GM23248 (cell line): ENCODE measurements around the gene SYNE2. TPM values are rescaled to one million over a fixed set of nuclear protein-coding genes. Genes with fewer than 3 reads are reported as not detected.

Source experiments
- DNase-seq: peaks from one replicate; pipeline ENCODE4 v3.0.0-alpha.2; 2015
- H2AFZ ChIP-seq: fragments of 200-600 bp; sonication (generic); 2 replicates; pipeline ENCODE4 v1.6.1; 2016; ENCODE audit warnings: antibody characterized with exemption
- H3F3A ChIP-seq: fragments of 200-600 bp; sonication (generic); 2 replicates; pipeline ENCODE4 v1.6.1; 2016; ENCODE audit warnings: mild to moderate bottlenecking, antibody characterized with exemption, mixed run types; ENCODE audit not compliant: insufficient read depth
- H3K27ac ChIP-seq: fragments of 200-600 bp; sonication (generic); 2 replicates; pipeline ENCODE4 v1.5.1; 2016; ENCODE audit warnings: mild to moderate bottlenecking
- H3K27me3 ChIP-seq: fragments of 200-600 bp; sonication (generic); replicated peaks from 2 replicates; pipeline ENCODE4 v1.6.1; 2016; ENCODE audit warnings: mild to moderate bottlenecking; ENCODE audit not compliant: insufficient read depth
- H3K36me3 ChIP-seq: fragments of 200-600 bp; sonication (generic); 2 replicates; pipeline ENCODE4 v1.6.1; 2016; ENCODE audit warnings: low read depth, mild to moderate bottlenecking
- H3K4me1 ChIP-seq: fragments of 200-600 bp; sonication (generic); 2 replicates; pipeline ENCODE4 v1.6.1; 2016; ENCODE audit warnings: mild to moderate bottlenecking; ENCODE audit not compliant: insufficient read depth
- H3K4me2 ChIP-seq: fragments of 200-600 bp; sonication (generic); one replicate; pipeline ENCODE4 v1.6.1; 2016; ENCODE audit warnings: mild to moderate bottlenecking; ENCODE audit not compliant: unreplicated experiment
- H3K4me3 ChIP-seq: fragments of 200-600 bp; sonication (generic); 2 replicates; pipeline ENCODE4 v1.5.1; 2016; ENCODE audit warnings: mild to moderate bottlenecking
- H3K79me2 ChIP-seq: fragments of 200-600 bp; sonication (generic); 2 replicates; pipeline ENCODE4 v1.6.1; 2016; ENCODE audit warnings: mild to moderate bottlenecking; ENCODE audit not compliant: insufficient read depth
- H3K9ac ChIP-seq: fragments of 200-600 bp; sonication (generic); 2 replicates; pipeline ENCODE4 v1.6.1; 2016; ENCODE audit warnings: mild to moderate bottlenecking
- H3K9me2 ChIP-seq: fragments of 200-600 bp; sonication (generic); 2 replicates; pipeline ENCODE4 v1.6.1; 2016; ENCODE audit warnings: mixed run types, mild to moderate bottlenecking, moderate library complexity; ENCODE audit not compliant: insufficient read depth
- H3K9me3 ChIP-seq: fragments of 200-600 bp; sonication (generic); one replicate; pipeline ENCODE4 v1.6.1; 2017; ENCODE audit warnings: low read depth
- H4K20me1 ChIP-seq: fragments of 200-600 bp; sonication (generic); 2 replicates; pipeline ENCODE4 v1.6.0; 2016; ENCODE audit not compliant: insufficient read depth
- EZH2 ChIP-seq: fragments of 200-600 bp; sonication (generic); IDR thresholded peaks from 2 replicates; pipeline ENCODE4 v1.6.1; 2018; ENCODE audit warnings: antibody characterized with exemption, mild to moderate bottlenecking; ENCODE audit not compliant: insufficient read depth, poor library complexity, severe bottlenecking
- EZH2phosphoT487 ChIP-seq: fragments of 200-600 bp; sonication (generic); IDR thresholded peaks from 2 replicates; pipeline ENCODE4 v1.6.1; 2018; ENCODE audit warnings: antibody characterized with exemption, moderate library complexity, mild to moderate bottlenecking, low read depth; ENCODE audit not compliant: insufficient read depth
- WGBS, 2 experiments: methylation state at CpG; one replicate each; pipeline ENCODE4 v1.1.6; 2015 to 2017; ENCODE audit warnings: low lambda C conversion rate in 2 of 2, low coverage in 1 of 2; ENCODE audit errors: missing lambda C conversion rate in 2 of 2; 5-methylcytosine and 5-hydroxymethylcytosine counted together
- in situ Hi-C: fragments of 300-500 bp; cut with MboI; formaldehyde crosslinking; loops from 2 replicates; pipeline ENCODE4 v1.15.0; 2020
- polyA plus RNA-seq: library from polyadenylated mRNA; unstranded; fragments of >200 nt; fragmentation: Nextera tagmentation; extraction: Ambion mirVana; gene quantifications from 2 replicates; pipeline ENCODE4 v1.2.1, GENCODE V29; 2016
- total RNA-seq: library from RNA; depleted of rRNA; stranded (reverse); fragments of >200 nt; shearing (Covaris generic); gene quantifications from 2 replicates; pipeline ENCODE4 v1.2.3, GENCODE V29; 2014

The SYNE2 gene
- total and polyA plus RNA-seq, 2 experiments from 2014 or later: 2.8 to 4.4 TPM

- Histone ChIP-seq H3K9me3 (no peaks in the 10 kb centered on the region), H3K4me2 (no peak overlapping the region), H2AFZ (no peak overlapping the region), H4K20me1 (no peaks in the 10 kb centered on the region), H3K36me3 (no peaks in the 10 kb centered on the region), H3K4me3 (no peak overlapping the region), H3K27ac (no peak overlapping the region), H3K9ac (no peak overlapping the region), H3K79me2 (no peaks in the 10 kb centered on the region), H3K27me3 (0 out of 2 replicates have a peak, but pooled peaks cover 4% of the 10 kb centered on the region), H3K9me2 (no peaks in the 10 kb centered on the region), H3K4me1 (no peaks in the 10 kb centered on the region), H3F3A (no peaks in the 10 kb centered on the region)
- TF ChIP-seq EZH2phosphoT487 (no peak), EZH2 (no peak)
- no peak for DNase-seq
- 76 to 85% methylated on average over 4 of the region's 4 CpGs for WGBS, 2 experiments
- in situ Hi-C loops: no loop called here
Observed at GRCh38 chr14:64248689-64249088, 395.9 kb downstream of the SYNE2 start.

- H3K9me3 ChIP-seq: no peaks in the 10 kb centered on the region
- H4K20me1 ChIP-seq: no peaks in the 10 kb centered on the region
- WGBS, 2 experiments: 79 to 80% methylated on average over 7 of the region's 7 CpGs
- H3K4me3 ChIP-seq: no peak overlapping the region
- no peaks in the 10 kb centered on the region for H3F3A ChIP-seq
- TF ChIP-seq EZH2phosphoT487: no peak
- TF ChIP-seq EZH2: no peak
- H3K36me3 ChIP-seq: no peaks in the 10 kb centered on the region
- no peak overlapping the region for H3K9ac ChIP-seq
- H3K27me3 ChIP-seq: 0 out of 2 replicates have a peak, but pooled peaks cover 4% of the 10 kb centered on the region
- no peak overlapping the region for H3K4me2 ChIP-seq
- no peak overlapping the region for H3K27ac ChIP-seq
- no peak overlapping the region for H2AFZ ChIP-seq
- no peaks in the 10 kb centered on the region for H3K79me2 ChIP-seq
- peaks cover 6% of the 10 kb centered on the region; the same call in 1 of the 2 replicates for H3K4me1 ChIP-seq
- H3K9me2 ChIP-seq: no peaks in the 10 kb centered on the region
- DNase-seq: no peak
- in situ Hi-C loops: no loop called here
Observed at GRCh38 chr14:64249363-64249762, 396.6 kb downstream of the SYNE2 start.

- Histone ChIP-seq H3K4me2 (peak overlapping the region; percentile 24), H3K27me3 (0 out of 2 replicates have a peak, but pooled peaks cover 4% of the 10 kb centered on the region), H3K9ac (no peak overlapping the region), H2AFZ (no peak overlapping the region), H4K20me1 (no peaks in the 10 kb centered on the region), H3K36me3 (no peaks in the 10 kb centered on the region), H3F3A (no peaks in the 10 kb centered on the region), H3K27ac (no peak overlapping the region), H3K4me1 (peaks cover 6% of the 10 kb centered on the region; the same call in 1 of the 2 replicates), H3K4me3 (no peak overlapping the region), H3K9me2 (no peaks in the 10 kb centered on the region), H3K9me3 (no peaks in the 10 kb centered on the region), H3K79me2 (no peaks in the 10 kb centered on the region)
- no peak for TF ChIP-seq EZH2phosphoT487
- no peak for TF ChIP-seq EZH2
- WGBS, 2 experiments: 33 to 36% methylated on average over 3 of the region's 3 CpGs
- peak; percentile 67 for DNase-seq
- in situ Hi-C loops: no loop called here
Observed at GRCh38 chr14:64253672-64254071, 400.9 kb downstream of the SYNE2 start.

GRCh38 chr14:64255756-64256155 is 403.0 kb downstream of the SYNE2 start:
- Histone ChIP-seq H3K4me1 (peaks cover 6% of the 10 kb centered on the region; the same call in 1 of the 2 replicates), H3K4me3 (no peak overlapping the region), H3F3A (no peaks in the 10 kb centered on the region), H3K27ac (no peak overlapping the region), H4K20me1 (no peaks in the 10 kb centered on the region), H3K36me3 (no peaks in the 10 kb centered on the region), H3K9me3 (no peaks in the 10 kb centered on the region), H3K79me2 (no peaks in the 10 kb centered on the region), H3K9me2 (no peaks in the 10 kb centered on the region), H3K9ac (no peak overlapping the region), H2AFZ (no peak overlapping the region), H3K4me2 (no peak overlapping the region), H3K27me3 (no peaks in the 10 kb centered on the region)
- no peak for DNase-seq
- TF ChIP-seq EZH2phosphoT487: no peak
- TF ChIP-seq EZH2: no peak
- in situ Hi-C loops: no loop called here
- WGBS, 2 experiments: 83 to 86% methylated on average over 1 of the region's 1 CpG

- TF ChIP-seq EZH2phosphoT487 (no peak), EZH2 (no peak)
- in situ Hi-C loops: no loop called here
- Histone ChIP-seq H3F3A (no peaks in the 10 kb centered on the region), H3K79me2 (no peaks in the 10 kb centered on the region), H3K36me3 (no peaks in the 10 kb centered on the region), H3K4me1 (no peaks in the 10 kb centered on the region), H3K4me2 (no peak overlapping the region), H2AFZ (no peak overlapping the region), H4K20me1 (no peaks in the 10 kb centered on the region), H3K4me3 (no peak overlapping the region), H3K9me3 (no peaks in the 10 kb centered on the region), H3K27me3 (no peaks in the 10 kb centered on the region), H3K9ac (no peak overlapping the region), H3K27ac (no peak overlapping the region), H3K9me2 (no peaks in the 10 kb centered on the region)
- no peak for DNase-seq
- WGBS, 2 experiments: 86 to 88% methylated on average over 14 to 21 of the region's 21 CpGs
Observed at GRCh38 chr14:64260418-64260817, 407.6 kb downstream of the SYNE2 start.
